PC-3 (cell line): ENCODE measurements around the gene EXOC4.

Experiments
- CTCF ChIP-seq: fragments of 300-600 bp; sonication (generic); conservative IDR thresholded peaks from 2 replicates; pipeline ENCODE4 v1.5.1; 2017; ENCODE audit warnings: antibody characterized with exemption, low read depth, mild to moderate bottlenecking, low read length
- EZH2 ChIP-seq: fragments of 300-600 bp; sonication (generic); IDR thresholded peaks from one replicate; pipeline ENCODE4 v1.6.1; 2017; ENCODE audit warnings: antibody characterized with exemption, mild to moderate bottlenecking, low read length; ENCODE audit not compliant: unreplicated experiment
- EZH2phosphoT487 ChIP-seq: fragments of 300-600 bp; sonication (generic); IDR thresholded peaks from 2 replicates; pipeline ENCODE4 v1.6.1; 2018; ENCODE audit warnings: mild to moderate bottlenecking, antibody characterized with exemption, low read length, borderline replicate concordance

GRCh38 chr7:134108802-134109201 lies 855.9 kb downstream of the EXOC4 start:
- TF ChIP-seq EZH2, result no peak
- TF ChIP-seq CTCF, result no peak
- no peak for TF ChIP-seq EZH2phosphoT487
